SK-N-SH (cell line): ENCODE measurements around the gene STARD13. TPM values are rescaled to one million over a fixed set of nuclear protein-coding genes. Genes with fewer than 3 reads are reported as not detected.

ENCODE experiments used
- CTCF ChIA-PET: fragments of 300-600, 350-600 bp; formaldehyde crosslinking; extraction: SDS; loops from one replicate; lab custom pipeline; 2021; lab: Yijun Ruan, JAX
- POLR2A ChIA-PET: fragments of 350-600 bp; sonication (Branson Sonifier 250); formaldehyde crosslinking; extraction: SDS; loops from one replicate; lab custom pipeline; 2020; ENCODE audit warnings: antibody characterized with exemption, inconsistent platforms; lab: Yijun Ruan, JAX
- DNase-seq: peaks from one replicate; pipeline ENCODE4 v3.0.0; 2012
- H2AFZ ChIP-seq: fragments of 200-600 bp; sonication (generic); 2 replicates; pipeline ENCODE4 v1.8.1; 2016; ENCODE audit warnings: antibody characterized with exemption, mild to moderate bottlenecking, low read depth
- H3F3A ChIP-seq: fragments of 200-600 bp; sonication (generic); replicated peaks from 2 replicates; pipeline ENCODE3; 2016; ENCODE audit warnings: antibody characterized with exemption, mild to moderate bottlenecking; ENCODE audit not compliant: insufficient read depth
- H3K27ac ChIP-seq, 2 experiments: fragments of 200-500 bp in 1 of 2; fragments of 200-600 bp in 1 of 2; sonication (Bioruptor generic) in 1 of 2; sonication (generic), shearing (Covaris generic) in 1 of 2; 2 replicates each; pipeline versions ENCODE4 v1.5.1 to v1.6.1; 2014 to 2016; ENCODE audit warnings: low read depth in 2 of 2, inconsistent platforms in 1 of 2, low read length in 1 of 2, mild to moderate bottlenecking in 1 of 2, mixed read lengths in 1 of 2
- H3K27me3 ChIP-seq: fragments of 200-600 bp; sonication (generic), shearing (Covaris generic); 2 replicates; pipeline ENCODE4 v1.6.1; 2016; ENCODE audit warnings: mixed run types; ENCODE audit not compliant: insufficient read depth
- H3K36me3 ChIP-seq, 2 experiments: fragments of 200-500 bp in 1 of 2; fragments of 200-600 bp in 1 of 2; sonication (Bioruptor generic) in 1 of 2; sonication (generic) in 1 of 2; replicated peaks in 1 of 2; 2 replicates each; pipeline versions ENCODE3 to v1.5.1; 2014 to 2016; ENCODE audit warnings: low read length in 1 of 2, mild to moderate bottlenecking in 1 of 2; ENCODE audit not compliant: insufficient read depth in 2 of 2, control insufficient read depth in 1 of 2
- H3K4me1 ChIP-seq, 2 experiments: fragments of 200-500 bp in 1 of 2; fragments of 200-600 bp in 1 of 2; sonication (Bioruptor generic) in 1 of 2; sonication (generic), shearing (Covaris generic) in 1 of 2; 2 replicates each; pipeline versions ENCODE4 v1.5.1 to v1.6.1; 2014 to 2016; ENCODE audit warnings: low read depth in 1 of 2, low read length in 1 of 2, mixed run types in 1 of 2; ENCODE audit not compliant: insufficient read depth in 2 of 2, control insufficient read depth in 1 of 2
- H3K4me2 ChIP-seq: fragments of 200-600 bp; sonication (generic), shearing (Covaris generic); 2 replicates; pipeline ENCODE4 v1.6.1; 2017; ENCODE audit warnings: mixed run types
- H3K4me3 ChIP-seq, 2 experiments: fragments of 200-500 bp in 1 of 2; fragments of 200-600 bp in 1 of 2; sonication (Bioruptor generic) in 1 of 2; sonication (generic), shearing (Covaris generic) in 1 of 2; 2 replicates each; pipeline versions ENCODE4 v1.5.1 to v1.8.1; 2014 to 2016; ENCODE audit warnings: low read depth in 2 of 2, inconsistent platforms in 1 of 2, low read length in 1 of 2, mild to moderate bottlenecking in 1 of 2, mixed read lengths in 1 of 2, moderate library complexity in 1 of 2
- H3K79me2 ChIP-seq: fragments of 200-600 bp; sonication (generic); 2 replicates; pipeline ENCODE4 v1.8.1; 2017; ENCODE audit warnings: mild to moderate bottlenecking; ENCODE audit not compliant: insufficient read depth
- H3K9ac ChIP-seq: fragments of 200-600 bp; sonication (generic); 2 replicates; pipeline ENCODE4 v1.6.1; 2017; ENCODE audit warnings: mixed run types
- H3K9me2 ChIP-seq: fragments of 200-600 bp; sonication (generic); 2 replicates; pipeline ENCODE4 v1.6.1; 2017; ENCODE audit warnings: mixed run types
- H3K9me3 ChIP-seq: fragments of 200-600 bp; sonication (generic); 2 replicates; pipeline ENCODE4 v1.6.1; 2017; ENCODE audit warnings: mixed run types, mild to moderate bottlenecking, moderate library complexity
- H4K20me1 ChIP-seq: fragments of 200-600 bp; sonication (generic); 2 replicates; pipeline ENCODE4 v1.6.1; 2017; ENCODE audit warnings: mild to moderate bottlenecking, mixed run types; ENCODE audit not compliant: insufficient read depth
- CHD2 ChIP-seq: fragments of 150-350 bp; IDR thresholded peaks from 2 replicates; pipeline ENCODE4 v1.6.1; 2018; ENCODE audit warnings: low read length; ENCODE audit not compliant: partially characterized antibody
- EZH2phosphoT487 ChIP-seq: fragments of 200-600 bp; sonication (generic); IDR thresholded peaks from 2 replicates; pipeline ENCODE4 v1.6.1; 2017; ENCODE audit warnings: low read depth, mixed run types, mild to moderate bottlenecking, antibody characterized with exemption, moderate library complexity, borderline replicate concordance
- FOSL2 ChIP-seq: IDR thresholded peaks from 2 replicates; pipeline ENCODE4 v1.4.0; 2012; ENCODE audit warnings: low read depth, mild to moderate bottlenecking, moderate library complexity, borderline replicate concordance
- FOXM1 ChIP-seq: IDR thresholded peaks from 2 replicates; pipeline ENCODE4 v1.4.0; 2012; ENCODE audit warnings: low read depth, mild to moderate bottlenecking
- GABPA ChIP-seq: IDR thresholded peaks from 2 replicates; pipeline ENCODE4 v1.4.0; 2012; ENCODE audit warnings: low read depth, mild to moderate bottlenecking
- JUND ChIP-seq: IDR thresholded peaks from 2 replicates; pipeline ENCODE4 v1.4.0; 2012
- NFIC ChIP-seq: IDR thresholded peaks from 2 replicates; pipeline ENCODE4 v1.4.0; 2012; ENCODE audit warnings: borderline replicate concordance
- RAD21 ChIP-seq: IDR thresholded peaks from 2 replicates; pipeline ENCODE4 v1.6.1; 2012; ENCODE audit warnings: mild to moderate bottlenecking, low read length
- REST ChIP-seq: IDR thresholded peaks from 2 replicates; pipeline ENCODE4 v1.6.1; 2012; ENCODE audit warnings: mild to moderate bottlenecking, low read depth, low read length, moderate library complexity
- RFX5 ChIP-seq: IDR thresholded peaks from 2 replicates; pipeline ENCODE4 v1.6.1; 2012; ENCODE audit warnings: mild to moderate bottlenecking, improper control_type of control experiment, low read length
- SIN3A ChIP-seq: IDR thresholded peaks from 2 replicates; pipeline ENCODE4 v1.6.1; 2012; ENCODE audit warnings: low read depth, mild to moderate bottlenecking, low read length, moderate library complexity, borderline replicate concordance
- TAF1 ChIP-seq: IDR thresholded peaks from 2 replicates; pipeline ENCODE4 v1.6.1; 2012; ENCODE audit warnings: low read depth, mild to moderate bottlenecking, low read length, moderate library complexity, borderline replicate concordance
- TCF12 ChIP-seq: IDR thresholded peaks from 2 replicates; pipeline ENCODE4 v1.4.0; 2012
- USF1 ChIP-seq: IDR thresholded peaks from 2 replicates; pipeline ENCODE4 v1.4.0; 2012; ENCODE audit warnings: low read depth, borderline replicate concordance
- ZBTB33 ChIP-seq: IDR thresholded peaks from 2 replicates; pipeline ENCODE4 v1.4.0; 2012; ENCODE audit warnings: low read depth, borderline replicate concordance
- WGBS: methylation state at CpG from one replicate; pipeline ENCODE4 v1.1.6; 2017; ENCODE audit warnings: low lambda C conversion rate; 5-methylcytosine and 5-hydroxymethylcytosine counted together
- polyA plus RNA-seq, 3 experiments: library from polyadenylated mRNA; depleted of rRNA; stranded (reverse); fragments of >200 nt; gene quantifications; 2 replicates each; pipeline ENCODE4 v1.2.3, GENCODE V29; 2012
- TF ChIP-seq, protein P1 (sequence below): fragments of 200-600 bp; sonication (generic); IDR thresholded peaks from 2 replicates; pipeline ENCODE4 v1.6.1; 2017; ENCODE audit warnings: antibody characterized with exemption, mild to moderate bottlenecking, moderate library complexity

The STARD13 gene
- polyA plus RNA-seq, 1 of the 3 experiments (the other 2 are of a cell fraction) = 5.7 TPM

DNA sequence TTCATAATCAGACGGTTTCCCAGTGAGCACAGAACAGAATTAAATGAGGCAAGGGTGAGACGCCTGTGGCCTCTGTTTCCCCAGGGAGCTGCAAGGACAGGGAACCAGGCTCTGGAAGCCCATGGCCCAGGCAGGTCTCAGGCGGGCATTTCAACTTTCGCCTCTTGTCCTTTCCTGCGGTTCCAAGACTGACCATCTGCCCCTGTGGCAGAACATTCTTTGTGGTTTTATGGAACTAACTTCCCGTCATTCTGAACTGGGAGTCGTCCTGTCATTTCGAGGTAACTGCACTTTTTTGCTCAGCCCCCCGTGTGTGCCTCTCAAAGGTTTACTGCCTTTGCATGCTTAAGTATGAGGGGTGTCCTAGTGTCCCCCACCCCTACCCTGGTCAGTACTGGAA is 198.5 kb downstream of the STARD13 start (continued):
- TF ChIP-seq ZBTB33 = no peak
- no peak for TF ChIP-seq RAD21

- 79% methylated on average over 1 of the region's 1 CpG for WGBS
- Histone ChIP-seq H3K36me3 (no peaks in the 10 kb centered on the region), H3K4me2 (no peak overlapping the region), H3F3A (no peaks in the 10 kb centered on the region), H3K79me2 (no peaks in the 10 kb centered on the region), H3K9ac (no peak overlapping the region), H3K4me1 (peaks cover 0 to 15% of the 10 kb centered on the region in 2 experiments; a peak in 1 of 4 replicates), H4K20me1 (no peaks in the 10 kb centered on the region), H3K9me2 (no peaks in the 10 kb centered on the region), H3K27ac (no peak overlapping the region), H3K4me3 (no peak overlapping the region), H3K27me3 (no peaks in the 10 kb centered on the region), H2AFZ (no peak overlapping the region), H3K9me3 (no peaks in the 10 kb centered on the region)
- TF ChIP-seq FOSL2 (no peak), JUND (no peak), NFIC (no peak), TCF12 (no peak), FOXM1 (no peak), RFX5 (no peak), GABPA (no peak), USF1 (no peak), REST (no peak), EZH2phosphoT487 (no peak), SIN3A (no peak), CHD2 (no peak), TAF1 (no peak)
- TF ChIP-seq, protein P1, sequence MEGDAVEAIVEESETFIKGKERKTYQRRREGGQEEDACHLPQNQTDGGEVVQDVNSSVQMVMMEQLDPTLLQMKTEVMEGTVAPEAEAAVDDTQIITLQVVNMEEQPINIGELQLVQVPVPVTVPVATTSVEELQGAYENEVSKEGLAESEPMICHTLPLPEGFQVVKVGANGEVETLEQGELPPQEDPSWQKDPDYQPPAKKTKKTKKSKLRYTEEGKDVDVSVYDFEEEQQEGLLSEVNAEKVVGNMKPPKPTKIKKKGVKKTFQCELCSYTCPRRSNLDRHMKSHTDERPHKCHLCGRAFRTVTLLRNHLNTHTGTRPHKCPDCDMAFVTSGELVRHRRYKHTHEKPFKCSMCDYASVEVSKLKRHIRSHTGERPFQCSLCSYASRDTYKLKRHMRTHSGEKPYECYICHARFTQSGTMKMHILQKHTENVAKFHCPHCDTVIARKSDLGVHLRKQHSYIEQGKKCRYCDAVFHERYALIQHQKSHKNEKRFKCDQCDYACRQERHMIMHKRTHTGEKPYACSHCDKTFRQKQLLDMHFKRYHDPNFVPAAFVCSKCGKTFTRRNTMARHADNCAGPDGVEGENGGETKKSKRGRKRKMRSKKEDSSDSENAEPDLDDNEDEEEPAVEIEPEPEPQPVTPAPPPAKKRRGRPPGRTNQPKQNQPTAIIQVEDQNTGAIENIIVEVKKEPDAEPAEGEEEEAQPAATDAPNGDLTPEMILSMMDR = no peak
- ChIA-PET POLR2A (no interaction called here), CTCF (no interaction called here)
- DNase-seq = no peak
Measured at GRCh38 chr13:33083054-33083453, 202.5 kb downstream of the STARD13 start.
